Glutamatergic neuron (in vitro differentiated cells): ENCODE data around the gene DOCK1. TPM values are rescaled to one million over a fixed set of nuclear protein-coding genes. Genes with fewer than 3 reads are reported as not detected.
"Not testable (repeated sequence)": the region's sequence is repeated elsewhere in the genome, so short reads cannot be mapped to it uniquely, and the experiment has no call there.

Experiments used
- DNase-seq: peaks from one replicate; pipeline ENCODE4 v3.0.0; 2022
- H3K27ac Mint-ChIP-seq: one replicate; pipeline ENCODE4 v1.8.0; 2020; ENCODE audit warnings: mild to moderate bottlenecking, mixed read lengths, inconsistent platforms; ENCODE audit not compliant: unreplicated experiment
- H3K27me3 Mint-ChIP-seq: one replicate; pipeline ENCODE4 v1.8.0; 2020; ENCODE audit warnings: mild to moderate bottlenecking, moderate library complexity, mixed read lengths, inconsistent platforms; ENCODE audit not compliant: unreplicated experiment
- H3K36me3 Mint-ChIP-seq: one replicate; pipeline ENCODE4 v1.8.0; 2020; ENCODE audit warnings: mild to moderate bottlenecking, mixed read lengths, inconsistent platforms; ENCODE audit not compliant: unreplicated experiment
- H3K4me1 Mint-ChIP-seq: one replicate; pipeline ENCODE4 v1.8.0; 2020; ENCODE audit warnings: mild to moderate bottlenecking, low read depth, mixed read lengths, inconsistent platforms; ENCODE audit not compliant: unreplicated experiment
- H3K4me3 Mint-ChIP-seq: one replicate; pipeline ENCODE4 v1.8.0; 2020; ENCODE audit warnings: mild to moderate bottlenecking, mixed read lengths, inconsistent platforms; ENCODE audit not compliant: unreplicated experiment
- H3K9me3 Mint-ChIP-seq: one replicate; pipeline ENCODE4 v1.8.0; 2020; ENCODE audit warnings: mild to moderate bottlenecking, moderate library complexity, mixed read lengths, inconsistent platforms; ENCODE audit not compliant: unreplicated experiment
- CTCF ChIP-seq: fragments of 200-600 bp; sonication (generic); IDR thresholded peaks from one replicate; pipeline ENCODE4 v1.5.0; 2021; ENCODE audit not compliant: partially characterized antibody, unreplicated experiment
- total RNA-seq: library from RNA; stranded (reverse); fragmentation: NEBNext Ultra II Directional; extraction: Animal tissue kit (Norgen Biotek cat#: 25700); gene quantifications from one replicate; pipeline ENCODE4 v1.2.1, GENCODE V29; 2021; ENCODE audit not compliant: unreplicated experiment

Gene DOCK1
- total RNA-seq, 1 donor from 2014 or later = 19.7 TPM

- no peak overlapping the region for H3K27ac Mint-ChIP-seq
- H3K4me1 Mint-ChIP-seq = no peaks in the 10 kb centered on the region
- TF ChIP-seq CTCF = no peak
- peaks cover 3% of the 10 kb centered on the region for H3K36me3 Mint-ChIP-seq
- peaks cover 1% of the 10 kb centered on the region for H3K27me3 Mint-ChIP-seq
- DNase-seq = no peak
- no peak overlapping the region for H3K4me3 Mint-ChIP-seq
- H3K9me3 Mint-ChIP-seq = peaks cover 3% of the 10 kb centered on the region
Measured at GRCh38 chr10:126933116-126933515, 27.9 kb downstream of the DOCK1 start.

DNA sequence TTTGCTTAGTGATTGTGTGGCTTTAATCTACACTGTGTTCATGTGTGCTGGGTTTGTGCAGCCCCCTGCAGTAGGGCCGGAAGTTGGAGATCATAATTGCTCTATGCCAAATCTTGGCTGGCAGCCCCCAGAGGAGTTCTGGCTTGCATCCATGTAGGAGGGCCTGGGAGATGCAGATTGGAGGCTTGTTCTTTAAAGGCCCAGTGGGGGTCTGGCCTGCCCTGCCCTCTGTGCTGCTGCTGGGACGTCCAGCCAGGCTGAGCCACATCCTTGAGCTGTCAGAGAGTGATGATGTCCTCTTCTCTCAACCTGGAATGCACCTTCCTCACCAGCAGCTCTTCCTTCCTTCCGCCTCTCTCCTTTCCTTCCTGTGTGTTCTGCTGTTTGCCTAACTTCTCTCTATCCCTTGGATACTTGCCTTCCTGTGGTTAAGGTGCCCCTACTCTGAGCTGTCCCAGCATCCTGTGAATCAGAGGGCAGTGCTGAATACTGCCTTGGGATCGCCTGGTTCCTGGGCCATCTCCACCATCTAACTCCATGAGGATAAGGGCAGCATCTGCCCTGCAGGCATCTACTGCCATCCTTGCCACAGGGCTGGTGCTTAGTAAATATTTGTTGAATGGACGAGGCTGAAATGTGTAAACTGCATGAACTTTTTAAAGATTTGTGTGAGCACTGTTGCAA is 30.2 kb downstream of the DOCK1 start:
- H3K36me3 Mint-ChIP-seq = peaks cover 3% of the 10 kb centered on the region
- H3K27me3 Mint-ChIP-seq = no peaks in the 10 kb centered on the region
- TF ChIP-seq CTCF = no peak
- no peak overlapping the region for H3K27ac Mint-ChIP-seq
- no peaks in the 10 kb centered on the region for H3K4me1 Mint-ChIP-seq
- no peak overlapping the region for H3K4me3 Mint-ChIP-seq
- DNase-seq = no peak
- peaks cover 1% of the 10 kb centered on the region for H3K9me3 Mint-ChIP-seq

GRCh38 chr10:126937026-126937425 is 31.8 kb downstream of the DOCK1 start:
- no peaks in the 10 kb centered on the region for H3K4me1 Mint-ChIP-seq
- no peak overlapping the region for H3K27ac Mint-ChIP-seq
- peaks cover 3% of the 10 kb centered on the region for H3K36me3 Mint-ChIP-seq
- TF ChIP-seq CTCF = no peak
- no peak for DNase-seq
- no peaks in the 10 kb centered on the region for H3K27me3 Mint-ChIP-seq
- H3K9me3 Mint-ChIP-seq = no peaks in the 10 kb centered on the region
- no peak overlapping the region for H3K4me3 Mint-ChIP-seq

- not testable (repeated sequence) for H3K9me3 Mint-ChIP-seq, H3K4me1 Mint-ChIP-seq, H3K27me3 Mint-ChIP-seq, DNase-seq, H3K36me3 Mint-ChIP-seq, H3K27ac Mint-ChIP-seq, H3K4me3 Mint-ChIP-seq
Measured at GRCh38 chr10:126938121-126938520, 32.9 kb downstream of the DOCK1 start.

- Mint-ChIP-seq H3K9me3 (peaks cover 7% of the 10 kb centered on the region), H3K36me3 (peaks cover 5% of the 10 kb centered on the region), H3K27ac (no peak overlapping the region), H3K4me3 (no peak overlapping the region), H3K27me3 (no peaks in the 10 kb centered on the region), H3K4me1 (peaks cover 1% of the 10 kb centered on the region)
- DNase-seq = no peak
- TF ChIP-seq CTCF = no peak
Measured at GRCh38 chr10:126939706-126940105, 34.5 kb downstream of the DOCK1 start.
